HAP-1 (cell line): ENCODE results near the gene ZZZ3.
"Not testable (repeated sequence)": the region's sequence is repeated elsewhere in the genome, so short reads cannot be mapped to it uniquely, and the experiment has no call there.

Experiments used
- DNase-seq, 2 experiments: peaks; one replicate each; pipeline ENCODE4 v3.0.0-alpha.2; 2016 to 2020; ENCODE audit warnings: low spot score in 2 of 2
- H3K27me3 ChIP-seq: fragments of 250-450 bp; sonication (Bioruptor Pico); 2 replicates; pipeline ENCODE4 v1.5.1; 2020; ENCODE audit warnings: low read depth, mild to moderate bottlenecking, moderate library complexity
- H3K36me3 ChIP-seq: fragments of 250-450 bp; sonication (Bioruptor Pico); replicated peaks from 2 replicates; pipeline ENCODE4 v1.5.1; 2020; ENCODE audit warnings: mild to moderate bottlenecking
- H3K4me1 ChIP-seq: fragments of 250-450 bp; sonication (Bioruptor Pico); 2 replicates; pipeline ENCODE4 v1.5.1; 2020; ENCODE audit warnings: mild to moderate bottlenecking
- H3K4me3 ChIP-seq: fragments of 250-450 bp; sonication (Bioruptor Pico); 2 replicates; pipeline ENCODE4 v1.5.1; 2020; ENCODE audit warnings: mild to moderate bottlenecking, moderate library complexity
- H3K9me3 ChIP-seq: fragments of 250-450 bp; sonication (Bioruptor Pico); 2 replicates; pipeline ENCODE4 v1.5.1; 2020; ENCODE audit warnings: mild to moderate bottlenecking, moderate library complexity
- in situ Hi-C: fragments of 300-500 bp; cut with MboI; formaldehyde crosslinking; loops from 3 replicates; pipeline ENCODE4 v1.14.3; 2020; ENCODE audit warnings: low sequenced_read_pairs, inconsistent platforms, mixed read lengths

The ZZZ3 gene

GRCh38 chr1:77683160-77684148 lies 996 bp upstream of the ZZZ3 start:
- in situ Hi-C loops, result no loop called here
- H3K4me1 ChIP-seq, result peaks cover 26% of the 10 kb centered on the region
- DNase-seq, result peak; percentile 90 to 95
- H3K27me3 ChIP-seq, result no peaks in the 10 kb centered on the region
- peak overlapping the region; percentile 61 for H3K4me3 ChIP-seq
- H3K36me3 ChIP-seq, result no peaks in the 10 kb centered on the region
- no peaks in the 10 kb centered on the region for H3K9me3 ChIP-seq

DNA sequence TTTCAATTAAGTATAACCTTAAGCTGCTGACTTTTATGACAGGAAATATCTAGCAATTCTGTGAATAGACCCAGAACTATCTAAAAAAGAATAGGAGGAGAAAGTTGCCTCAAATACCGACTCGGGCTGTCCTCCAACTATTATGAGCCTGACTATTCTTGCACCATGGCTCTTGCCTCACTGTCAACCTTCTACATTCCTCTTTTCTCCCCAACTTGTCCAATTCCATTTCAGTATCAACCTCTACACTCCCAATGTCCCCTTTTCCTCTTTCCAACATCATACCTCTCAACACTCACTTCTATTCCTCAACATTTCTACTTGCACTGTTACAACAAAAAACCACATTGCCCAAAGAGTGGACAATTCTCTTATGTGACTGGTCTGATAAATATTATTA lies 2.3 kb downstream of the ZZZ3 start:
- DNase-seq, result no peak
- Histone ChIP-seq H3K36me3 (no peaks in the 10 kb centered on the region), H3K9me3 (no peaks in the 10 kb centered on the region), H3K27me3 (no peaks in the 10 kb centered on the region), H3K4me3 (no peak overlapping the region; the same call in 1 of the 2 replicates), H3K4me1 (peaks cover 26% of the 10 kb centered on the region)
- in situ Hi-C loops, result no loop called here

DNA sequence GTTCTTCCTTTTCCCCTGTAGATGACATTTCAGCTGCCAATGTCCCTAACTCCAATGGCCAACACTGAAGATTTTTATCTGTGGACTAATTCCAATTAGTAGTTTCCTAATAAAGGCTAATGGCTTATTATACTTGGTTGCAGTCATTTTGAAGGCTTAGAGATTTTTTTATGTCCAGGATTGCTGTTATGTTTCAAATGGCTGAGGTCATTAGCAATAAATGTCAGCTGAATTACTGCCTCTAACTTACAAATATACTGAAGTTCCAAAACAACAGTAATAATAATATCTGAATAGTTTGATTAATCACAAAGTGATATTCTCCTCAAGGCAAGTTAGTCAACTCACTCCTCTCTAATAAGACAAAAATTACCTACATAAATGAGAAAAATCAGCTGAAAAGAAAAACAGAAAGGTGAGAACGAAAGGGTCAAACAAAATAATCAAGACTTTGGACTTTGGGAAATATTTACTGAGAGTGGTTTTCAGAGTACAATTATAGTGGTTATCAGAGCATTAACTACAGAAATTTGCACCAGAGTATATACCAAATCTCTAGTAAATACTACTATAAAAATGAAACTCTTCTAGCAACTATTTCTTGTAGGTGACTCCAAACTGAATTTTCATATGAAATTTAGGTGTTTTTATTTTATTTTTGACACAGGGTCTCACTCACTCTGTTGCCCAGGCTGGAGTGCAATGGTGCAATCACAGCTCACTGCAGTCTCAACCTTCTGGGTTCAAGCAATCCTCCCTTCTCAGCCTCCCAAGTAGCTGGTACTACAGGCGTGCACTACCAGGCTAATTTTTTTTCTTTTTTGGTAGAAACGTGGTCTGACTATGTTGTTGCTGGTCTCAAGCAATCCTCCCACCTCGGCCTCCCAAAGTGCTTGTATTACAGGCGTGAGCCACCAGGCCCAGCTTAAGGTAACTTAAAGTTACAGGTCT lies 3.5 kb downstream of the ZZZ3 start:
- DNase-seq, result no peak
- in situ Hi-C loops, result no loop called here
- no peaks in the 10 kb centered on the region for H3K9me3 ChIP-seq
- H3K27me3 ChIP-seq, result no peaks in the 10 kb centered on the region
- no peak overlapping the region for H3K4me3 ChIP-seq
- peaks cover 25% of the 10 kb centered on the region for H3K4me1 ChIP-seq
- no peaks in the 10 kb centered on the region for H3K36me3 ChIP-seq

GRCh38 chr1:77674807-77675206 lies 7.7 kb downstream of the ZZZ3 start:
- H3K9me3 ChIP-seq, DNase-seq, H3K27me3 ChIP-seq, H3K4me3 ChIP-seq, in situ Hi-C loops, H3K36me3 ChIP-seq: not testable (repeated sequence)
- H3K4me1 ChIP-seq, result peaks cover 18% of the 10 kb centered on the region

GRCh38 chr1:77673716-77674355 lies 8.6 kb downstream of the ZZZ3 start:
- no peak for DNase-seq
- Histone ChIP-seq H3K9me3 (no peaks in the 10 kb centered on the region), H3K4me1 (peaks cover 16% of the 10 kb centered on the region), H3K27me3 (no peaks in the 10 kb centered on the region), H3K36me3 (no peaks in the 10 kb centered on the region), H3K4me3 (no peak overlapping the region)
- in situ Hi-C loops, result no loop called here

- Histone ChIP-seq H3K4me1 (peaks cover 16% of the 10 kb centered on the region), H3K27me3 (no peaks in the 10 kb centered on the region), H3K9me3 (no peaks in the 10 kb centered on the region), H3K36me3 (no peaks in the 10 kb centered on the region), H3K4me3 (no peak overlapping the region)
- in situ Hi-C loops, result no loop called here
- DNase-seq, result no peak
Observed at GRCh38 chr1:77673030-77673429, 9.4 kb downstream of the ZZZ3 start.

- H3K4me1 ChIP-seq, result peaks cover 16% of the 10 kb centered on the region
- no peak for DNase-seq
- H3K9me3 ChIP-seq, result no peaks in the 10 kb centered on the region
Observed at GRCh38 chr1:77672374-77672773, 10.1 kb downstream of the ZZZ3 start.

DNA sequence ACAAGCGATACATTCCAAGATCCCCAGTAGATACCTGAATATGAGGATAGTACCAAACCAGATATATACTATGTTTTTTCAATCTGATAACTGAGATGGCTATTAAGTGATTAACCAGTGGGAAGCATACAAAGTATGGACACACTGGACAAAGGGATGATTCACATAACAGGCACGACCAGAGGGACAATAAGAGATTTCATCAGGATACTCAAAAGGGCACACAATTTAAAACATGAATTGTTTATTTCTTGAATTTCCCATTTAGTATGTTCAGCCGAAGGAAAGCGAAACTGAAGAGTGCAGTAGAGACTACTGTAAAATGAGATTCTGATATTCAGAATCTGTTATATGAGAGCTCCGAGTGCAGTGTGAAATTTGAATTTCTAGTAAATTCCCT lies 10.6 kb downstream of the ZZZ3 start:
- no peaks in the 10 kb centered on the region for H3K27me3 ChIP-seq
- in situ Hi-C loops, result no loop called here
- no peaks in the 10 kb centered on the region for H3K9me3 ChIP-seq
- no peaks in the 10 kb centered on the region for H3K36me3 ChIP-seq
- no peak for DNase-seq
- peaks cover 16% of the 10 kb centered on the region for H3K4me1 ChIP-seq
- H3K4me3 ChIP-seq, result no peak overlapping the region

More at GRCh38 chr1:77672374-77672773, 10.1 kb downstream of the ZZZ3 start:
- no peak overlapping the region for H3K4me3 ChIP-seq
- no peaks in the 10 kb centered on the region for H3K27me3 ChIP-seq
- in situ Hi-C loops, result no loop called here
- no peaks in the 10 kb centered on the region for H3K36me3 ChIP-seq

GRCh38 chr1:77670330-77670729 lies 12.1 kb downstream of the ZZZ3 start:
- H3K4me1 ChIP-seq, result peaks cover 16% of the 10 kb centered on the region
- no peak for DNase-seq
- in situ Hi-C loops, result no loop called here
- H3K4me3 ChIP-seq, result no peak overlapping the region
- no peaks in the 10 kb centered on the region for H3K27me3 ChIP-seq
- H3K36me3 ChIP-seq, result no peaks in the 10 kb centered on the region
- H3K9me3 ChIP-seq, result no peaks in the 10 kb centered on the region

- DNase-seq, result no peak
- H3K9me3 ChIP-seq, result no peaks in the 10 kb centered on the region
- no peaks in the 10 kb centered on the region for H3K27me3 ChIP-seq
- in situ Hi-C loops, result no loop called here
- no peak overlapping the region for H3K4me3 ChIP-seq
- no peaks in the 10 kb centered on the region for H3K36me3 ChIP-seq
- peaks cover 12% of the 10 kb centered on the region for H3K4me1 ChIP-seq
Observed at GRCh38 chr1:77668924-77669449, 13.5 kb downstream of the ZZZ3 start.

DNA sequence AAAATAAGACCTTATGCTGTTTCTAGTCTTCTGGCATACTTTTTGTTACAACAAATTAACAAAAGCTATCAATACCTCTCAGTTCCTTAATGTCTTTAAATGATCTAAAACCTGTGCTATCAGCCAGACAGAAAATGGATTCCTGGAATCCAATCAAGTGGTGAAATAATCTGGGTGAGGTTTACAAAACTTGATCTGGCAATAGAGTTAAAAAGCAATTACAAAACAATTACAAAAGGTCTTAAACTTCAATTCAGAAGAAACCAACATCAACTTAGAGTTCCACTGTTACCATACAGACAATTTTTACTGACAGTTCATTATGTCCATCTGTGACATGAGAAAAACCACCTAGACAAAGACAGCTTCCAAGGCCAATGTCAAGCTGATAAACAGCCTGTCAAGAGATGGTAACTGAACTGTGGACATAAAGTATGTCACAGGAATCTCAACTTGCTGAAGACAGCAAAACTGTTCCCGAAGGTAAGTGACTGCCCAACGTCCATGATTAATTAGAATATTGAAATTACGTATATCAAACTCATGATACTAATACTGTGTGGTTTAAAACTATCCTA lies 17.4 kb downstream of the ZZZ3 start:
- Histone ChIP-seq H3K4me3 (no peak overlapping the region), H3K36me3 (no peaks in the 10 kb centered on the region), H3K4me1 (no peaks in the 10 kb centered on the region; the same call in 1 of the 2 replicates), H3K27me3 (no peaks in the 10 kb centered on the region), H3K9me3 (no peaks in the 10 kb centered on the region)
- DNase-seq, result no peak
- in situ Hi-C loops, result no loop called here

DNA sequence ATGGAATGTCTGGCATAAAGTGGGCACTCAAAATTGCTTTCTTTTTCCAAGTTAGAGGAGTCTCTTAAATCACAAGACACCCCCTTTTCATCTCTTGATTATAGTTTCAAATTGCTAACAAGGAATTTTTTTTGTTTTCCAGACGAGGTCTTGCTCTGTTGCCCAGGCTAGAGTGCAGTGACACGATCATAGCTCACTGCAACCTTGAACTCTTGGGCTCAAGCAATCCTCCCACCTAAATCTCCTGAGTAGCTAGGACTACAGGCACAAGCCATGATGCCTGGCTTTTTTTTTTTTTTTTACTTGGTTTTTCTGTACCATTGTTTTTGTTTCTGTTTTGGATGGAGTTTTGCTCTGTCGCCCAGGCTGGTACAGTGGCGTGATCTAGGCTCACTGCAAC lies 20.8 kb downstream of the ZZZ3 start:
- Histone ChIP-seq H3K27me3 (no peaks in the 10 kb centered on the region), H3K4me1 (no peaks in the 10 kb centered on the region), H3K4me3 (no peak overlapping the region), H3K36me3 (no peaks in the 10 kb centered on the region), H3K9me3 (no peaks in the 10 kb centered on the region)
- in situ Hi-C loops, result no loop called here
- no peak for DNase-seq
